ENCODE data around the gene SLC4A11. TPM values are rescaled to one million over a fixed set of nuclear protein-coding genes. Genes with fewer than 3 reads are reported as not detected.

Gene SLC4A11
- total RNA-seq, 3 donors from 2014 or later: 0.31 to 1.2 (median 1.1) TPM

GRCh38 chr20:3248993-3249347, 10.0 kb upstream of the SLC4A11 start:
- peak; percentile 8 for ATAC-seq
- H3K4me3 ChIP-seq: no peak overlapping the region

GRCh38 chr20:3248167-3248992, 9.4 kb upstream of the SLC4A11 start:
- peaks cover 5% of the 10 kb centered on the region for H3K4me1 ChIP-seq (ENCODE audit: low read depth)
- H3K4me3 ChIP-seq: no peak overlapping the region
- DNase-seq (peak in 1 of 3 donors; percentile 33), ATAC-seq (peak; percentile 64)
- intact Hi-C loops (cut with DNase I, micrococcal nuclease): no loop called here
- no peak for TF ChIP-seq CTCF (IDR thresholded peaks at IDR 0.05)
- no peaks in the 10 kb centered on the region for H3K36me3 ChIP-seq (ENCODE audit: low read depth)
- H3K9me3 ChIP-seq: no peaks in the 10 kb centered on the region

More at GRCh38 chr20:3248993-3249347, 10.0 kb upstream of the SLC4A11 start:
- intact Hi-C loops (cut with DNase I, micrococcal nuclease): no loop called here
- TF ChIP-seq CTCF (IDR thresholded peaks at IDR 0.05): no peak
- no peaks in the 10 kb centered on the region for H3K9me3 ChIP-seq
- H3K4me1 ChIP-seq (ENCODE audit: low read depth): peaks cover 5% of the 10 kb centered on the region
- H3K36me3 ChIP-seq (ENCODE audit: low read depth): no peaks in the 10 kb centered on the region
- DNase-seq: no peak

- Histone ChIP-seq H3K9me3 (no peaks in the 10 kb centered on the region), H3K36me3 (ENCODE audit: low read depth) (no peaks in the 10 kb centered on the region), H3K4me1 (ENCODE audit: low read depth) (peaks cover 5% of the 10 kb centered on the region), H3K4me3 (no peak overlapping the region)
- no peak for DNase-seq
- intact Hi-C loops (cut with DNase I, micrococcal nuclease): no loop called here
- no peak for ATAC-seq
- TF ChIP-seq CTCF (IDR thresholded peaks at IDR 0.05): no peak
Observed at GRCh38 chr20:3247638-3248037, 8.6 kb upstream of the SLC4A11 start.

- peaks cover 5% of the 10 kb centered on the region for H3K4me1 ChIP-seq (ENCODE audit: low read depth)
- intact Hi-C loops (cut with DNase I, micrococcal nuclease): no loop called here
- TF ChIP-seq CTCF (IDR thresholded peaks at IDR 0.05): no peak
- H3K36me3 ChIP-seq (ENCODE audit: low read depth): no peaks in the 10 kb centered on the region
- no peaks in the 10 kb centered on the region for H3K9me3 ChIP-seq
- DNase-seq: no peak
- no peak overlapping the region for H3K4me3 ChIP-seq
- no peak for ATAC-seq
Observed at GRCh38 chr20:3246682-3247081, 7.7 kb upstream of the SLC4A11 start.

- H3K36me3 ChIP-seq (ENCODE audit: low read depth): no peaks in the 10 kb centered on the region
- intact Hi-C loops (cut with DNase I, micrococcal nuclease): no loop called here
- peaks cover 5% of the 10 kb centered on the region for H3K4me1 ChIP-seq (ENCODE audit: low read depth)
- no peak for TF ChIP-seq CTCF (IDR thresholded peaks at IDR 0.05)
- no peak overlapping the region for H3K4me3 ChIP-seq
- ATAC-seq (no peak), DNase-seq (no peak)
- H3K9me3 ChIP-seq: no peaks in the 10 kb centered on the region
Observed at GRCh38 chr20:3245711-3246110, 6.7 kb upstream of the SLC4A11 start.
